Measurements from ENCODE around the gene MYO18A.
"Not testable (repeated sequence)": the region's sequence is repeated elsewhere in the genome, so short reads cannot be mapped to it uniquely, and the experiment has no call there.

Gene MYO18A

DNA sequence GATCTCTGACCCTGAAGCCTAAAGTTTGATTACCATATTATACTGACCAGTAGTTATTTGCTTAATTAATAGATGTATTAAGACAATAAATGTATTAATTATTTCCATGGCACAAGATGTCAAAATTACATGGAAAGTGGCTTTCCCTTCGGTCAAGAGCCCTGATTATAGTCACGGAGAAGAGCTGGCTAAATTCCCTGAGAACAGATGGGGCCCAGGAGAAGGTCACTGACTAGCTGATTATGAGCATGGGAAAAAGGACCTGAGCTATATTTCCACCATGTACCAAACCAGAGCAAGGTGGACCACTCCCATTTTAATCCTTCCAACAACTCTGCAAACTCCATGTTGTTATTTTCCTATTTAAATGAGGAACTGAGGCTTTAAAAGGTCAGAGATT lies 12.9 kb upstream of the MYO18A start:
- no peak for DNase-seq

DNA sequence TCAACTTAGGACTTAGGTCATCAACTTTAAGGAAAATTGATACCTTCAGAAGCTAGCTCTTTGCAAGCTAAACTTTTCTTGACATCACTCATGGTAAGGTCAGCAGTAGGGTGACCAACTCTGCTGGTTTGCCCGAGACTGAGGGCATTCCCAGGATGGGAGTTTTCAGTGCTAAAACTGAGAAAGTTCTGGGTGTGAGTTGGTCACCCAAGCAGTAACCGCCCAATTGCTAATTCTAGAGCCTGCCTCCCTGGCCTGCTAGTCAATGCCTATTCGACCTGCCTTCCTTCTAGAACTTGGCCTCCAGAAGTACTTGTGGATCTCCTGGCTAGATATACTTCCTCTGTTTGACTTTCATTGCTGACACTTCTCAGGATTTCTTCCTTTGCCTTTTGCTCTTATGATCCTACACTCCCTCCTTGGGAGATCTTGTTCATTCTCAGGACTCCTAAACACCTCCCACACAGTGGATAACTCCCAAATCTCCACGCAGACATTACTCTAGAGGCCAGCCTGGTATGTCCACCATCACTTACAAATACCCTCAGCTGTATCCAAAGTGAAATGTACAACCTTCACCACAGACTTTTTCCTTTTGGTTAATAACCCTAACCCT lies 10.5 kb upstream of the MYO18A start:
- no peak for DNase-seq

GRCh38 chr17:29190039-29190438 lies 9.8 kb upstream of the MYO18A start:
- no peak for DNase-seq

- no peak for DNase-seq
Measured at GRCh38 chr17:29189355-29189754, 9.2 kb upstream of the MYO18A start.

DNA sequence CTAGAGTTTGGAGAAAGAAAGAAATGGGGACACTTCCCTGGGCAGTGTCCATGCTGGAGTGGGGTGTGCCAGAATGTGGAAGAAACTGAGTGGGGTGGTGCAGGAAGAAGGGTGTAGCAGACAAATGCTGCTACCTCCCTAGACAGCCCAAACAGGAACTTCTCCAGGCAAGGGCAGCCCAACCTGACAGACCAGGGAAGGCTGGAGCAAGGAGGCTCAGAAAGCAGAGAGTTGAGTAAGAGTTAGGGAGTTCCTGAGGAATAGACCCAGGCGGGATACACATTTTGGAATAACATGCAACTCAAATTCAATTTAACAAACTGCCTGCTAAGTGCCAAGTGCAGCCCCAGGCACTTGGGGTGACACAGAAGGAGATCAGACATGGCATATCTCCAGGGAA lies 1.0 kb upstream of the MYO18A start:
- no peak for DNase-seq

DNA sequence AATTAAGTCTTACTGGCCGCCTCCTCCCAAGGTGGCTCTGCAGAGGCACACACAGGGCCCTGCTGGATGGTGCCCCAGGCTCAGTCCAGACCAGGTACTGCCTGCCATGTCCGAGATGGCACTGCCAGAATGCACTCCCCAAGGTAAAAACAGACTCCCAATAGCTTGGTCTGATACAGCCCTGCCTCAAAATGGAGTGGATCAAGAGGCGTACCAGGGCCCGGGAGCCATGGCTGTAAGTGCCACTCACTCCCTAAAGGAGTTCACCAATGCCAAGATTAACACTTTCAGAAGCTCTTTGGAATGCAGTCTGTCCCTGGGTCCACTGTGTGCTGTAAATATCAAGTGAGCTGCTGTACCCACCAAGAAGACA lies 576 bp upstream of the MYO18A start:
- no peak for DNase-seq

DNA sequence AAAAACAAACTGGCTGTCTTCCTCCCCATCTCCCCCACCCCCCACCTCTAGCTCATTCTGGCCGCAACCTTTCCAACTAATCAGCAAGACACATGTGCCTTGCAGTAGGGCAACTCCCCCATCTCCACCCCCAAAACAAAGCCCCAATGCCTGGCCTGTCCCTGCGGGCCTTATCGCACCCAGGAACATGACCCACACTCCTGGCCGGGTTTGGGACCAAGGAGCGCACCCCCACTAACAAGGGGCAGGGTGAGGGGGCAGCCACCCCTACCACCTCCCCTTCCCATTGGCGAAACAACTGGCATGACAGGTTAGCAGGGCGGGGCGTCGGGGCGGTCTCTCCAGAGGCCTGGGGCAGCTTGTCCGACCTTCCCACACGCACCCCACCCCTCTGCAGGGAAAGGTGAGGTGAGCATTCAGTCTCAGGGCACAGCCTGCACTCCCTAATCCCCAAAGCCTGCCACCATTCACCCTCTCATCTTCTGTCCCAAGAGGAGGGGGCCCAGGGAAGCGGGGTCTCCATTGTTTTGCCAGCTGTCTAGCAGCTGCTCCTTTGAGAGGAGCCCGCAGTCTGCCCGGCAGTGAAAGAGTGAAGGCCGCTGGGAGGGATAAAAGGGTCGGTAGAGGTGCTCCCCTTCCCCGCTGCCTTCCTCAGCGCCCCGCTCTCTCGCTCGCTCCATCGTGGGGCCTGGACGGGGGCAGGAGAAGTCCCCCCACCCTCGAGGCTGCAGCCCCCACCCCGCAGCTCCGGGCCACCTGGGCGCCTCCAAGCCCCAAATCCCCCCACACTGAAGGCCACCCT lies 765 bp downstream of the MYO18A start:
- DNase-seq = peak; percentile 98

DNA sequence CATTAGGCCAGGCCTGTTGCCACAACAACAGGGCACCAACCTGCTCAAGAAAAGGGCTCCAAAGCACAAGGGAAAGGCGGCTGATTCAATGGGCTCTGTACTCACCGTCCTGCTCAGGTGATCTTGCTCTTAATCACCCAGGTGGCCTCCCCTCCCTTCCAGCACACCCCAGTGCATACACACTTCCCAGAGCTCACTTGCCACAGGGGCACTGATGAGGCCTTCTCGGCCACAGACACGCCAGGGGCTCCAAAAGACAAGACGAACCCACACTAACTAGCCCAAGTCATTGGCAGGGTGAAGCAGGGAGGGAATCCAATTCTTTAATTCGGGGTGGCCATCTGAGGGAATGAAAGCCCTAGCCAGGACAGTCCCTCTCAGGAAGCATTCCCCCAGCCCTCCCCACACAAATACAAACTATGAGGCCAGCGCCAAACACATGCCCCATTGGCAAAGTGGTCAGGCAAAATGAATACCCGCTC lies 1.4 kb downstream of the MYO18A start:
- DNase-seq = no peak

GRCh38 chr17:29177871-29178749 lies 2.1 kb downstream of the MYO18A start:
- peak; percentile 88 for DNase-seq

DNA sequence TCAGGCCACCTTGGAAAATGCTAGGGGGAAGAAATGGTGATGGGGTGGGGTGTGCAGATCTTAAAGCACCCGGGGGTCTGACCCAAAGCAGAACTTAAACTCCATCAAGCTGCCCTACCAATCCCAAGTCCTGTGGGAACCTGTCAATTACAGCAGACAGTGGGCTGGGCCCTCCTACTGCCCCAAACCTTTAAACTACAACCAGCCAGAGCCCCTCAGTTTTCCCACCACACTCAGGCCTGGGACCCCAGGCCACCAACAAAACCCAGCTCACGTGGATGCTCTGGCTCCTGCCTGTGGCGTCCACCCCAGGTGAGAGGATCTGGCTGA lies 2.7 kb downstream of the MYO18A start:
- no peak for DNase-seq

DNA sequence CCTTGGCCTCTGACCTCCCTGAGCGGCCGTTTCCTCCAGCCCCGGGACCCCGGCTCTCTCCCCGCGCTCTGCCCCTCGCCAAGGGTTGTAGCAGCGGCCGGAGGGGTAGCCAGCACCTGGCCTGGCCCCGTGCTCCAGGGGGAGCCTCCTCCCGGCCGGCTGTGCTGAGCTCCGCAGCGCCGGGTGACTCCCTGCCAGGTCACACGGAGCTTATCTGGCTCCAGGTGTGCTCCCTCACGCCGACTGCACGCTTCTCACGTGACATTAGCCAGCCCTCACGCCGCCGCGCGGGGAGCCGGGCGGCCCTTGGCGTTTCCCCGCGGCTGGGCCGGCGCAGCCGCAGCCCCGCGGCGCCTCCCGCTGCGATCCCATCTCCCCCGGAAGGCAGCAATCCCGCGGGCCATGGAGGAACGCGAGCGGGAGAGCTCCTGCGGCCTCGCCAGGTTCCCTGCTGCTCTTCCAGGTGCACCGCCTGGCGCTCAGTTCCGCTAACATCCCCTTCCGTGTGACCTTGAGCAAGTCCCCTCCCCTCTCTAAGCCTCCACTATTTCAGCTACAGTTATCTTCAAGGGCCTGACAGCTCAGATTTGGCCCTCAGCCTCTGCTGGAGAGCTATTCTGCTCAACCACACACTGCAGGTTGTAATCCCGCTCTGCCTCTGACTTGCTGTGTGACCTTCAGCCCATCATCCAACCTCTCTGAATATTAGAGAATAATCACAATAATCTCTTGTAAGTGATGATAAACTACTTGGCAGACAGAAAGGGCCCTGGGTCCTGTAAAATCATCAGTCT lies 3.4 kb downstream of the MYO18A start:
- DNase-seq = peak; percentile 94

DNA sequence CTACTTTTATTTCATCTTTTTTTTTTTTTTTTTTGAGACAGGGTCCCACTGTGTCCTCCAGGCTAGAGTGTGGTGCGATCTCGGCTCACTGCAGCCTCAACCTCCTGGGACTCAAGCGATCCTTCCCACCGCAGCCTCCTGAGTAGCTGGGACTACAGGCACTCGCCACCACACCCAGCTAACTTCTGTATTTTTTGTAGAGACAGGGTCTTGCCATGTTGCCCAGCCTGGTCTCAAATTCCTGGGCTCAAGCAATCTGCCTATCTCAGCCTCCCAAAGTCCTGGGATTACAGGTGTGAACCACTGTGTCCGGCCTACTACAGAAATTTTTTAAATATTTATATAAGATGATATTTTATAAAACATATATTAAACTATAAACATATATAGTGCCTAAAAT lies 4.8 kb downstream of the MYO18A start:
- no peak for DNase-seq

DNA sequence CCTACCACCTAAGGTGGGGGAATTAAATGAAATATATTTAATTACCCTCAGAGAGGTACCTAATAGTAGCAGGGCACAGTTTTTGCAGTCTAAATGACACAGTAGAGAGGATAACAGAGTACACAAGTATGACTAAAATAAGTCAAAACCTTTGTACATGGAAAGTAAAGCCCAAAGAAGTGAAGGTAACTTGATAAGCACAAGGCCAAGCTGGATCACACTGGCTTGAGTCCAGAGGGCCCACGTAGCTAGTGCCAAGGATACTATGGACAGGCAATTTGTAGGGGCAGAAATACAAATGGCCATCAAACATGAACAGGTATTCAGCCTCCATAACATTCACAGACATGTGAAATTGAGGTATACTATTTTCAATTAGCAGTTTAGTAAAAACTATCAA lies 7.6 kb downstream of the MYO18A start:
- DNase-seq = no peak

DNA sequence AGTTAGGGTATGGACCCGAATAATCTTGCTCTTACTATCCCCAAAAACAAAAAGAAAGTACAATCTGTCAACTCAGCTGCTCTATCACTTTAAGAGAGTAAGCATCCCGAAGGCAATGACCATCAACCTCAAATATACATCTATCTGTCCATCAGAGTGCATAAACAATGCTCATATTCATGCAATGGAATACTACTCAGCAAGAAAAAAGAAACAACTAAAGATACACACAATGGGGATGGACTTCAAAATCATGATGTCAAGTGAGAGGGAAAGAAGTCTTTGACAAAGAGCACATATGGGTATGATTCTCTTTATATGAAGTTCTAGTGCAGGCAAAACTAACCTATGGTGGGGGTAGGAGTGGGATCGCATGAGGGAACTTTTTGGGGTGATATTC lies 9.5 kb downstream of the MYO18A start:
- no peak for DNase-seq

- DNase-seq = no peak
Measured at GRCh38 chr17:29169806-29170591, 10.2 kb downstream of the MYO18A start.

DNA sequence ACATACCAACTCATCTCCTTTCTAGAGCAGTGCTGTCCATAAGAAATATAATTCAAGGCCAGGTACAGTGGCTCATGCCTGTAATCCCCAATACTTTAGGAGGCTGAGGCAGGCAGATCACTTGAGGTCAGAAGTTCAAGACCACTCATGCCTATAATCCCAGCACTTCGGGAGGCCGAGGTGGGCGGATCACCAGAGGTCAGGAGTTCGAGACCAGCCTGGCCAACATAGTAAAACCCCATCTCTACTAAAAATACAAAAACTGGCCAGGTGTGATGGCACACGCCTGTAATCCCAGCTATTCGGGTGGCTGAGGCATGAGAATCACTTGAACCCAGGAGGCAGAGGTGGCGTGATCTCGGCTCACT lies 11.5 kb downstream of the MYO18A start:
- not testable (repeated sequence) for DNase-seq

- no peak for DNase-seq
Measured at GRCh38 chr17:29168079-29168758, 12.0 kb downstream of the MYO18A start.

GRCh38 chr17:29167393-29168078 lies 12.7 kb downstream of the MYO18A start:
- no peak for DNase-seq

GRCh38 chr17:29166507-29166887 lies 13.7 kb downstream of the MYO18A start:
- no peak for DNase-seq

DNA sequence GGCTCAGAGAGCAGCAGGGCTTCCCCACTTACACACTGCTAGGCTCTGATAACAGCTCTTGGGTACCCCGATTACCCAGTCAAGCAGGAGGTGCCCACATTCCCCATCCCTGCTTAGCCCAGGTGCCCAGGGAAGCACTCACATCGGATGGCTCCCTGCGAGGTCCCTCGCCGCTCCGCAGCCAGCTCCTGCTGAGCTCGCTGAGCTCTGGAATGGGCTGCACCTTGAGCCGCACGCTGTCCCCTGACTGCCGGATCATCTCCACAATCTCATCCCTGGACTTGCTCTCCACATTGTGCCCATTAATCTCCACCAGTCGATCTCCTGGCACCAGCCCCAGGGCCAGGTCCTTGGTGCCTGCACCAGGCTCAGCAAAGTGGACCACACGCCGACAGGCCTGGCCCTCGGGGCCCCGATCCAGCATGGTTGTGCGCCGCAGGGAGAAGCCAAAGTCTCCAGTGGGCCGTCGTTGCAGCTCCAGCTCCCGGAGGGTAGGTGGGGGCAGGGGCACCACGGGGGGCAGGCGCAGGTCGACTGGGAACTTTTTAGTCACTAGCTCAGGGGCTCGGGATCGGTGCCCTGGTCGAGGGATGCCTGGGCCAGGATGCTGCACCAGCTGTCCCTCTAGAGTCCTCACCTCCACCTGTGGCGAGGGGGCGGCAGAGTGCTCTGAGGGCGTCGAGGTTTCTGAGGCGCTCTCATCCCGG lies 14.2 kb downstream of the MYO18A start:
- no peak for DNase-seq

Data from OCI-M1 (cell line).